Erythroblast (primary cell): Measurements from ENCODE around the gene IGFLR1.

Source experiments
- DNase-seq, 2 experiments: peaks; one replicate each; lab custom pipeline; 2025; lab: John Stamatoyannopoulos, UW
- GATA1 ChIP-seq: IDR thresholded peaks from 2 replicates; pipeline ENCODE4 v1.6.1; 2011; ENCODE audit warnings: low read depth, mild to moderate bottlenecking, control low read depth, low read length, moderate library complexity
- POLR2A ChIP-seq: IDR thresholded peaks from 2 replicates; pipeline ENCODE4 v1.6.1; 2011; ENCODE audit warnings: mild to moderate bottlenecking, low read length

The IGFLR1 gene

DNA sequence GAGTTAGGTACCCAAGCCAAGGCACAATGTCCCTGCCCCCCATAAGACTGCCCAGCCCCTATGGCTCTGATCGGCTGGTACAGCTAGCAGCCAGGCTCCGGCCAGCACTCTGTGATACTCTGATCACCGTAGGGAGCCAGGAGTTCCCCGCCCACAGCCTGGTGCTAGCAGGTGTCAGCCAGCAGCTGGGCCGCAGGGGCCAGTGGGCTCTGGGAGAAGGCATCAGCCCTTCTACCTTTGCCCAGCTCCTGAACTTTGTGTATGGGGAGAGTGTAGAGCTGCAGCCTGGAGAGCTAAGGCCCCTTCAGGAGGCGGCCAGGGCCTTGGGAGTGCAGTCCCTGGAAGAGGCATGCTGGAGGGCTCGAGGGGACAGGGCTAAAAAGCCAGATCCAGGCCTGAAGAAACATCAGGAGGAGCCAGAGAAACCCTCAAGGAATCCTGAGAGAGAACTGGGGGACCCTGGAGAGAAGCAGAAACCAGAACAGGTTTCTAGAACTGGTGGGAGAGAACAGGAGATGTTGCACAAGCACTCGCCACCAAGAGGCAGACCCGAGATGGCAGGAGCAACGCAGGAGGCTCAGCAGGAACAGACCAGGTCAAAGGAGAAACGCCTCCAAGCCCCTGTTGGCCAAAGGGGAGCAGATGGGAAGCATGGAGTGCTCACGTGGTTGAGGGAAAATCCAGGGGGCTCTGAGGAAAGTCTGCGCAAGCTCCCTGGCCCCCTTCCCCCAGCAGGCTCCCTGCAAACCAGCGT, 27.5 kb downstream of the IGFLR1 start:
- peak in 1 of 2 experiments; percentile 24 for DNase-seq
- no peak for TF ChIP-seq GATA1

DNA sequence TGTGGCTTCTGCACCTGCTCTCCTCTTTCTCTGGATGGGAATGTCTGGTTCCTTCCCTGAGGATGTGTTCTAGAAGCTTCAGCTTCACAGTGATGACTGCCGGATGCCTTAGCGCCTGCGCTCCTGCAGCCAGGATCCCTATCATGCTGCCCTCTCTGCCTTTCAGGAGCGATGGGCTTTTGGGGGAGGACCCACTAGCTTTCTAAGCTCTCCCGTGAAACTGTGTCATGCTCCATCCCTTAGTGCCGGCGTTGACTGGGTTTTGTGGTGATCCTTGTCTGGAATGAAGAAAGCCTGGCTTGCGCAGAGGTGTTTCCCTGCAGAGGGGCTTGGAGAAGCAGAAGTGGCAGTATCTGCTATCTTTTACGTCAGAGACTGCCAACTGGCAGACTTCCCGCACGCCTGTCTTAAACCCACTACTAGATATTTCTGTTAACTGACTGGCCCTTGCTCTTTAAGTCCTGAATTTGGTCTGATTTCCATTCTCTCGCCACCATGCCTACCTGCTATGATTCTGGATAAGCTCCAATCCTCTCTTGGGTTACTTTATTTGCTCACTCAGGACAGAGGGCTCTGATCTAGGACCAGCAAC, 28.3 kb downstream of the IGFLR1 start:
- DNase-seq = peak; percentile 43 to 47
- TF ChIP-seq GATA1 (no peak), POLR2A (no peak)

DNA sequence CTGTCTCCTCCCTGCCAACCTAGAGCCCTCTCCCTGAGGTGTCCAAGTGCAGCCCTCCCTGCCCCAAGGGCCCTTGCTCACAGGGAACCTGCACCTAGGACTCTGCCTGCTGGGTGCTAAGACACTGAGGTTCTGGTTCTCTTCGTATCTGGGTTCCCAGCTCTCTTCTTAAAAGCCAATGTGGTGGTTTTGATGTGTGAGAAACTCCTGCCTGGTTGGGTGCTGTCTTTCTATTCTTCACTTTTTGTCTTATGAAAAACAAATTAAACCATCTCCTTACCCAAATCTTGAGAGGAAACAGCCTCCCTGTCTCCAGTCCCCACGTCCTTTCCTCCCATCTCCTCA, 28.8 kb downstream of the IGFLR1 start:
- TF ChIP-seq GATA1 (no peak), POLR2A (no peak)
- no peak for DNase-seq

DNA sequence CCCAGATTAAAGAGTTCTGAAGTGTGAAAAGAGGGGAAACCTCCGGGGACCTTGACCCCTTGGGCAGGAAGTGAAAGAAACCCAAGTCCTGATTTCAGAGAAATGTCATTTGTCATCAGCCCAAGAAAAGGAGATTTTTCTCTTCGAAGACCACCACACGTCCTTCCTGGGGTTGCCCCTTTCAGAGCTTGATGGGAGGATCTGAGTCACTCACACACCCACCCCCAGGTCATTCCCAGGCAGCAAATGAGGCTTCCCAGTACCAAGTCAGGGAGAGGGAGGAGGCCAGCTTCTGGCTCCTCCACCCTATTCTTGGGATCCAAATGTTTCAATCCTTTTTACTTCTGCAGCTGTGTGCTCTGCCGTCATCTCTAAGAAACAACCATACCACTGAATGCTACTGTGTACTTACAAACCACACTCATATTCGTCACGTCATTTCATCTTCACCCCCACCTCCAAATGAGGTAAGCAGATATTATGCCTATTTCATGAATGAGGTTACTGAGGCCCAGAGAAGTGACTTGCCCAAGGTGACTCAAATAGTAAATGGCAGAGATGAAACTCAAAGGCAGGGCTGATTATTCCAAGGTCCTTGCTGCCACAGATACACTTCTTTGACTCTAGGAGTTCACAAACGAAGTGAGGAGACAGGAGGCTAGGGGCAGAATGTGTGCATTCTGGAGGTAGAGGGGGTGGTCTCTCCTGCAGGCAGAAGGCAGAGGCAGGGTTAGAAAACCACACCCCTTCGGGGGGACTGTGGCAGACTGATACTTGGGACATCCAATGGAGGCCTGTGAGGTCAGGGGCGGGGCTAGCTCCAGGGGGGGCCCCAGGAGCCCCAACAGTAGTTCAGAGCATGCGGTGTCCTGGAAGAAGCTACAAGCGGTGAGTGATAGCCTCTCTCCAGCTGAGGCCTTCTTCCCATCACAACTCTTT, 29.4 kb downstream of the IGFLR1 start:
- TF ChIP-seq GATA1 = no peak
- TF ChIP-seq POLR2A = no peak
- peak in 1 of 2 experiments; percentile 41 for DNase-seq

GRCh38 chr19:35710784-35711723, 31.2 kb downstream of the IGFLR1 start:
- TF ChIP-seq POLR2A (no peak), GATA1 (no peak)
- no peak for DNase-seq

GRCh38 chr19:35708391-35708790, 33.9 kb downstream of the IGFLR1 start:
- TF ChIP-seq GATA1 = no peak
- no peak for TF ChIP-seq POLR2A
- no peak for DNase-seq

DNA sequence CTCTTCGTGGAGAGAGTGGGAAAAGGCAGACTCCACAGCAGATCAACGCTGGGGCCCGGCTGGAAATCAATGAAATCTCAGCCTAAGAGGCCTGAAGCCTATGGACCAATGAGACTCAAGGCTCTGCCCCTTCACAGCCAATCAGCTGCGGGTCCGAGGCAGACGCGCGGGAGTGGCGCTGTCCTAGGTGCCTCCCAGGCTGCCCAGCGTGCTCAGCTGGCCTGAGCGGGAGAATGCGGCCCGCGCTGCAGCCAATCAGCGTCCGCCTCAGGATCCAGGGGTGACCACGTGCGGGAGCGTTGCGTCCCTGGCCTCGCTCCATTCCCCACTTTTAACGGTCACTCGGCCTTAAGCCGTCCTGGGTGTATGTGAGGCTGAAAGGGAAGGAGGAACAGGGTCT, 38.0 kb downstream of the IGFLR1 start, which contains the start of gene ZBTB32:
TSS of gene ZBTB32 (plus strand) at position 341 of the 400 bp plus-strand sequence. CDS start 10,069 bp downstream, outside the sequence.
- DNase-seq = peak; percentile 51 to 70
- no peak for TF ChIP-seq GATA1
- TF ChIP-seq POLR2A = no peak

GRCh38 chr19:35703343-35703742, 38.9 kb downstream of the IGFLR1 start:
- TF ChIP-seq POLR2A = no peak
- no peak for TF ChIP-seq GATA1
- DNase-seq = no peak

DNA sequence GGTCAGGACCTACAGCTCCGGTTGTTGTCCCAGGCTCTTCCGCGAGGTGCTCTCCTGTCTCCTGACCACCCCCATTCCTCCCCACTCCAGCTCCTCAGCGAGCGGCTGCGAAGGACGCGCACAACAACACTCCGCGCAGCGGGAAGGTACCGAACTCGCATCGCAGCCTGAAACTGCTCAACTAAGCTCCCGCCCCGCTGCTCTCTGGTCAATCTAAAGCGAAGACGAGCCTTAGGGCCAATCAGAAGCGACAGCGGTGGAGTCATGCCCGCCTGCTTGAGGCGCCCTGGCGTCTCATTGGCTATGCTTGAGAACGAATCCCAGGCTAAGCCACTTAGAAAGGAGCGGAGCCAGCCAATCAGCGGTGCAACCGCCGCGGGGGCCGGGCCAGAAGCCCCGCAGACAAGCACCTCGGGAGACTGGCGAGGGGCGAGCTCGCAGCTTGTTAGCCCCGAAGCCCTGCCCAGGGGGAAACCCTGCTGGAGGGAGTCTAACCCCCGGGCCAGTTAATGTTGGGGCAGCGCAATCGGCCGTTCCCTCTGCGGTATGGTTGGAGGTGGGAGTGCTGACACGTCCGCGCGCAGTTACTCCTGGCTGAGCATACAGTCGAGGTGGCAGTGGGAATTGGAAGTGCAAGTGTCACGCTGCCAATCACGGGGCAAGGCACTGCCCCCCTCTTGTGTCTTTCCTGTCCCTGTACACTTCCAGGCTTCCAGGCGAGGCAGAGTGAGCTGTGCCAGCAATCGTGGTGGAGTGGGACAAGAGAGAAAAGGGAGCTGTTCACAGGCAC, 39.8 kb downstream of the IGFLR1 start:
- DNase-seq = peak; percentile 96
- TF ChIP-seq POLR2A (peak; percentile 31), GATA1 (no peak)

DNA sequence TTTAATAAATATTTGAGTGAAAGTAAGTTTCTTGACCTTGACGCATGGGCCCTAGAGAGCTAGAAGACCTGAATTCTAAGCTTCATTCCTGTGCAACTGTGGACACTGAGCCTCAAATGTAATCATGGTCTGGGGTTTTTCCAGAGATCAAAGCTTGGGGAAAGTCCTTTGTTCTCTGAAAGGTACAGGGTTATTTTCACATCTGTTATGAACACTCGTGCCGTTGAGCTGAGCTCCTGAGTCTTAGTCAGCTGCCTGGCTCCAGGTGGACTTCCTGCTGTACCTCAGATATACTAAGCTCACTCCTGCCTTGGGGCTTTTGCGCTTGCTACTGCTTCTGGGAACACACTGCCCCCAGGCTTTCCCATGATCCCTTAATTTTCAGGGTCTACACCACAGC, 45.4 kb downstream of the IGFLR1 start:
- DNase-seq = no peak
- TF ChIP-seq POLR2A (no peak), GATA1 (no peak)

DNA sequence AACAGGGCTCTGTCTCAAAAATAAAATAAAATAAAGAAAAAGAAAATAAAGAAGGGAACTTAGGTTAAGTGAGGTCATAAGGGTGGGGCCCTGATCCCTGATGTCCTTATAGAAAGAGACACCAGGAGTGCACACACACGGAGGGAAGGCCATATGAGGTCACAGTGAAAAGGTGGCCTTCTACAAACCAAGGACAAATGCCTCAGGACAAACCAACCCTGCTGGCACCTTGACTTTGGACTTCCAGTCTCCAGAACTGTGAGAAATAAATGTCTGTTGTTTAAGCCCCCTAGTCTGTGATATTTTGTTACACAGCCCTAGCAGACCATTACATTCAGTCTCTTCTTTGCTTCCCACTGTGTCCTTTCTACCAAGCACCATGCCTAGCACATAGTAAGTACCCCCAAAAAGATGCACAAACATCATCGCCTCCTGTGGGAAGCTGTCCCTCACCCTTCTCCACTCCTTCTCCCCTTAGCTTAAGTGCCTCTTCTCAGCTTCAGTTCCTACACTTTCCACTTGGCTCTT, 46.3 kb downstream of the IGFLR1 start:
- TF ChIP-seq POLR2A = no peak
- no peak for TF ChIP-seq GATA1

More for the DNA sequence above, 46.3 kb downstream of the IGFLR1 start:
- no peak for DNase-seq
